Measurements from ENCODE around the gene ZNF668. TPM values are rescaled to one million over a fixed set of nuclear protein-coding genes. Genes with fewer than 3 reads are reported as not detected.

ZNF668 gene
- total and polyA plus RNA-seq, 2 of the 8 experiments (the other 6 are each of a cell fraction or from before 2014, with no cell fraction given) = 14.0 to 14.3 TPM

GRCh38 chr16:31077024-31077423 lies 3.0 kb upstream of the ZNF668 start (continued):
- no peak for TF ChIP-seq CHD7 (IDR thresholded peaks at IDR 0.05; ENCODE audit: insufficient replicate concordance, low read length)
